Astrocyte of the cerebellum (primary cell): ENCODE results near the gene SLC38A3.
A peak's percentile ranks its signal among the peaks of the same experiment; 100 is the strongest.

Source experiments
- DNase-seq: peaks from one replicate; pipeline ENCODE4 v3.0.0-alpha.2; 2011; ENCODE audit warnings: low read depth
- H3K4me3 ChIP-seq: 2 replicates; pipeline ENCODE4 v1.5.1; 2011; ENCODE audit warnings: mild to moderate bottlenecking, low read depth, low read length, moderate library complexity
- CTCF ChIP-seq: IDR thresholded peaks from 2 replicates; pipeline ENCODE4 v1.5.1; 2012; ENCODE audit warnings: low read length, low read depth, moderate library complexity, mild to moderate bottlenecking; ENCODE audit errors: missing control alignments
- in situ Hi-C: cut with HindIII; loops from 2 replicates; pipeline ENCODE4 v1.10.0; 2017; ENCODE audit warnings: low sequenced_read_pairs

Gene SLC38A3

GRCh38 chr3:50268276-50268675 lies 63.2 kb downstream of the SLC38A3 start:
- H3K4me3 ChIP-seq, result peak overlapping the region; percentile 36
- in situ Hi-C loops, result no loop called here
- no peak for DNase-seq
- no peak for TF ChIP-seq CTCF

- in situ Hi-C loops, result no loop called here
- H3K4me3 ChIP-seq, result peak within 1 kb of the TSS; percentile 36
- TF ChIP-seq CTCF, result no peak
- DNase-seq, result no peak
Measured at GRCh38 chr3:50268703-50269451, 63.8 kb downstream of the SLC38A3 start, which contains the start of gene SEMA3B. SEMA3B (plus strand) TSS chr3:50269147; CDS start chr3:50269241, 94 bp downstream.

GRCh38 chr3:50269460-50269859 lies 64.4 kb downstream of the SLC38A3 start:
- peak overlapping the region; percentile 18 for H3K4me3 ChIP-seq
- DNase-seq, result no peak
- no peak for TF ChIP-seq CTCF
- in situ Hi-C loops, result no loop called here

- no peak overlapping the region for H3K4me3 ChIP-seq
- no peak for DNase-seq
- TF ChIP-seq CTCF, result no peak
- in situ Hi-C loops, result no loop called here
Measured at GRCh38 chr3:50269977-50270413, 64.9 kb downstream of the SLC38A3 start.

- H3K4me3 ChIP-seq, result no peak overlapping the region
- in situ Hi-C loops, result no loop called here
- no peak for TF ChIP-seq CTCF
- no peak for DNase-seq
Measured at GRCh38 chr3:50270422-50271224, 65.6 kb downstream of the SLC38A3 start.
